IMR-90 (cell line): ENCODE results near the gene CPXM2. TPM values are rescaled to one million over a fixed set of nuclear protein-coding genes. Genes with fewer than 3 reads are reported as not detected.

Experiments
- ATAC-seq: fragments of 200-7000 bp; cut with Tn5 transposase; 2 replicates; pipeline ENCODE4 v1.9.1; 2020; ENCODE audit warnings: low read depth, mild to moderate bottlenecking, moderate library complexity
- BruUV-seq: library from RNA; stranded (reverse); fragments of 400-500 nt; replicated peaks from 2 replicates; lab custom pipeline; 2021; lab: Mats Ljungman, UMichigan
- CTCF ChIA-PET: fragments of 300-600 bp; formaldehyde crosslinking; extraction: SDS; loops from one replicate; lab custom pipeline; 2021; ENCODE audit warnings: antibody characterized with exemption; lab: Yijun Ruan, JAX
- POLR2A ChIA-PET: fragments of 300-600 bp; sonication (Branson Sonifier 250); formaldehyde crosslinking; loops from one replicate; lab custom pipeline; 2022; ENCODE audit warnings: antibody characterized with exemption; ENCODE audit not compliant: unreplicated experiment; lab: Charles Lee
- DNase-seq: peaks from one replicate; pipeline ENCODE4 v3.0.0; 2013
- H2AFZ ChIP-seq: replicated peaks from 2 replicates; pipeline ENCODE3; 2013; ENCODE audit warnings: low read length, mild to moderate bottlenecking; ENCODE audit not compliant: poor library complexity
- H2AK5ac ChIP-seq: 2 replicates; pipeline ENCODE4 v1.6.1; 2013; ENCODE audit warnings: low read depth, low read length, inconsistent platforms
- H2AK9ac ChIP-seq: replicated peaks from 2 replicates; pipeline ENCODE3; 2013; ENCODE audit warnings: mild to moderate bottlenecking, low read depth, low read length, moderate library complexity; ENCODE audit not compliant: poor library complexity
- H2BK120ac ChIP-seq: 2 replicates; pipeline ENCODE4 v1.6.1; 2013; ENCODE audit warnings: low read depth, low read length, inconsistent platforms
- H2BK15ac ChIP-seq: 3 replicates; pipeline ENCODE4 v1.6.1; 2013; ENCODE audit warnings: low read depth, low read length, inconsistent platforms
- H2BK20ac ChIP-seq: 2 replicates; pipeline ENCODE4 v1.6.1; 2013; ENCODE audit warnings: low read depth, mild to moderate bottlenecking, inconsistent platforms, low read length, moderate library complexity
- H2BK5ac ChIP-seq: 2 replicates; pipeline ENCODE4 v1.6.1; 2013; ENCODE audit warnings: mild to moderate bottlenecking, low read depth, low read length, inconsistent platforms; ENCODE audit not compliant: poor library complexity, severe bottlenecking
- H3K14ac ChIP-seq: replicated peaks from 2 replicates; pipeline ENCODE4 v1.6.1; 2013; ENCODE audit warnings: low read depth, low read length, inconsistent platforms
- H3K18ac ChIP-seq: 2 replicates; pipeline ENCODE4 v1.6.1; 2013; ENCODE audit warnings: low read depth, low read length, control low read depth
- H3K23ac ChIP-seq: 2 replicates; pipeline ENCODE4 v1.6.1; 2013; ENCODE audit warnings: low read depth, low read length, inconsistent platforms
- H3K27ac ChIP-seq: 2 replicates; pipeline ENCODE4 v1.5.1; 2013; ENCODE audit warnings: mild to moderate bottlenecking, control low read depth, low read length; ENCODE audit not compliant: insufficient read depth
- H3K27me3 ChIP-seq: 2 replicates; pipeline ENCODE4 v1.6.1; 2013; ENCODE audit warnings: low read length; ENCODE audit not compliant: control insufficient read depth, insufficient read depth
- H3K36me3 ChIP-seq: 2 replicates; pipeline ENCODE4 v1.6.1; 2013; ENCODE audit warnings: low read length, mixed read lengths; ENCODE audit not compliant: control insufficient read depth, insufficient read depth
- H3K4ac ChIP-seq: 2 replicates; pipeline ENCODE4 v1.6.1; 2013; ENCODE audit warnings: low read depth, low read length, inconsistent platforms
- H3K4me1 ChIP-seq: 2 replicates; pipeline ENCODE4 v1.6.1; 2013; ENCODE audit warnings: low read length, mixed read lengths; ENCODE audit not compliant: control insufficient read depth, insufficient read depth
- H3K4me2 ChIP-seq: 2 replicates; pipeline ENCODE4 v1.6.1; 2013; ENCODE audit warnings: low read depth, mild to moderate bottlenecking, control low read depth, low read length, moderate library complexity
- H3K4me3 ChIP-seq: 2 replicates; pipeline ENCODE4 v1.5.1; 2013; ENCODE audit warnings: low read depth, mild to moderate bottlenecking, control low read depth, low read length, moderate library complexity; ENCODE audit not compliant: insufficient read depth
- H3K56ac ChIP-seq: 2 replicates; pipeline ENCODE4 v1.6.1; 2013; ENCODE audit warnings: low read length, inconsistent platforms; ENCODE audit not compliant: insufficient read depth; ENCODE audit errors: extremely low read depth
- H3K79me1 ChIP-seq, 2 experiments: 2 replicates each; pipeline ENCODE4 v1.6.1; 2013; ENCODE audit warnings: low read length in 2 of 2, inconsistent platforms in 1 of 2, low read depth in 1 of 2
- H3K9ac ChIP-seq: 2 replicates; pipeline ENCODE4 v1.6.1; 2013; ENCODE audit warnings: low read depth, low read length, control low read depth
- H3K9me1 ChIP-seq: 2 replicates; pipeline ENCODE4 v1.6.1; 2013; ENCODE audit warnings: low read length, inconsistent platforms; ENCODE audit not compliant: insufficient read depth
- H3K9me3 ChIP-seq: 2 replicates; pipeline ENCODE4 v1.6.1; 2013; ENCODE audit warnings: low read length; ENCODE audit not compliant: control insufficient read depth, insufficient read depth
- H4K20me1 ChIP-seq: 2 replicates; pipeline ENCODE4 v1.6.1; 2013; ENCODE audit warnings: low read length, inconsistent platforms; ENCODE audit not compliant: insufficient read depth
- H4K5ac ChIP-seq: 2 replicates; pipeline ENCODE4 v1.6.1; 2013; ENCODE audit warnings: mild to moderate bottlenecking, low read depth, low read length, control low read depth
- H4K8ac ChIP-seq, 2 experiments: 2 replicates each; pipeline ENCODE4 v1.6.1; 2013; ENCODE audit warnings: low read depth in 2 of 2, low read length in 2 of 2, control low read depth in 1 of 2, inconsistent platforms in 1 of 2
- H4K91ac ChIP-seq: 2 replicates; pipeline ENCODE4 v1.6.1; 2013; ENCODE audit warnings: low read depth, low read length, inconsistent platforms; ENCODE audit not compliant: insufficient read depth
- MAFK ChIP-seq: IDR thresholded peaks from 2 replicates; pipeline ENCODE4 v1.6.1; 2012; ENCODE audit warnings: low read depth, low read length, improper control_type of control experiment
- WGBS, 2 experiments: methylation state at CpG; one replicate each; pipeline versions ENCODE4 v1.1.5 to v1.1.7; 2013; ENCODE audit warnings: missing lambda C conversion rate in 2 of 2; ENCODE audit not compliant: insufficient read length in 1 of 2; ENCODE audit errors: extremely low coverage in 2 of 2; 5-methylcytosine and 5-hydroxymethylcytosine counted together
- dilution Hi-C: fragments of 300-500 bp; cut with HindIII; formaldehyde crosslinking; loops from one replicate; pipeline ENCODE4 v1.14.3; 2018; ENCODE audit warnings: low sequenced_read_pairs; ENCODE audit not compliant: unreplicated experiment
- in situ Hi-C: fragments of 300-500 bp; cut with MboI; formaldehyde crosslinking; loops from 3 replicates; pipeline ENCODE4 v1.14.3; 2019; ENCODE audit warnings: low sequenced_read_pairs, inconsistent platforms, mixed read lengths
- intact Hi-C: fragments of 100-400 bp; cut with micrococcal nuclease; formaldehyde crosslinking; loops from 2 replicates; pipeline ENCODE4 v1.10.0; 2022
- polyA plus RNA-seq, 3 experiments: library from polyadenylated mRNA; depleted of rRNA; stranded (reverse); fragments of >200 nt; gene quantifications; 2 replicates each; pipeline ENCODE4 v1.2.3, GENCODE V29; 2012; ENCODE audit warnings: low replicate concordance in 1 of 3
- total RNA-seq: library from RNA; depleted of rRNA; stranded (reverse); fragments of >200 nt; gene quantifications from 2 replicates; pipeline ENCODE4 v1.2.3, GENCODE V29; 2012
- TF ChIP-seq, protein P1 (sequence below): fragments of 150-350 bp; IDR thresholded peaks from 2 replicates; pipeline ENCODE4 v1.6.1; 2016; ENCODE audit warnings: low read depth, mild to moderate bottlenecking, low read length, moderate library complexity, borderline replicate concordance

Gene CPXM2
- total and polyA plus RNA-seq, 2 of the 4 experiments (the other 2 are of a cell fraction): not detected

DNA sequence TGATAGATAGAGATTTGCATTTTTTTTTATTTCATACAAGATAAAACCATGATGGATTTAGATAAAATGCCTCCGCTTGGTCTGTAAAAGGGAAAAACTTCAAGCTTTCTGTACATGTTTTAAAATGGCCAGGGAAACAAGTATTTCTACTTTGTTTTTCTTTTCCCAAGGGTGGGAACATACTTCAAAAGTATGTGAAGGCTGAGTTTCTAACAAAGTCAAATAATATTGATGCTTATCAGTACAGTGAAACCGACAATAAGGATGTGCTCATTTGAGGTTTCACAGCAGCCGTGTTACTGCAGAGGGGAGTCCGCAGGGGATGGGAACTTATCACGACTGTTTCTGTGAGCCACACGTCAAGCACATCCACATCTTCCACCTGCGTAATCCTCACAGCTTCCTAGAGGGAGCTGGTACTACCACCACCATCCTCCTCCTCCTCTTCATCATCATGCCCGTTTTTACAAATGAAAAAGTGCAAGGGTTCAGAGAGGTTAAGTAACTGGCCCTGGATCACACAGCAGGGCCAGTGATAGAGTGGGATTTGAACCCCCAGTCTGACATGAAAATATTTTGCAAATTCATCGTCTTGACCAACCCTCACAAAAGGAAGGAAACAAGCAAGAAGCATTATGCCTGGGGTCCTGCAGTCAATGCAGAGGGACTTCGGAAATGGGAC is 131.1 kb downstream of the CPXM2 start:
- no peak overlapping the region for H2BK5ac ChIP-seq
- H4K5ac ChIP-seq: no peak overlapping the region
- H4K8ac ChIP-seq: no peak overlapping the region
- H3K18ac ChIP-seq: no peak overlapping the region
- H3K79me1 ChIP-seq: no peaks in the 10 kb centered on the region
- intact Hi-C loops (no loop called here), in situ Hi-C loops (no loop called here), dilution Hi-C loops (no loop called here)
- H3K4me2 ChIP-seq: no peak overlapping the region
- no peaks in the 10 kb centered on the region for H3K27me3 ChIP-seq
- H3K4me3 ChIP-seq: no peak overlapping the region
- no peak overlapping the region for H3K27ac ChIP-seq
- DNase-seq: no peak
- no peak overlapping the region for H2AK9ac ChIP-seq
- H2BK120ac ChIP-seq: no peak overlapping the region
- no peak overlapping the region for H4K91ac ChIP-seq
- no peak overlapping the region for H3K14ac ChIP-seq
- no peak overlapping the region for H2AK5ac ChIP-seq
- H2BK20ac ChIP-seq: no peak overlapping the region
- no peak overlapping the region for H3K56ac ChIP-seq
- H2AFZ ChIP-seq: no peak overlapping the region
- ChIA-PET POLR2A (no interaction called here), CTCF (no interaction called here)
- no TSS peak for BruUV-seq
- no peak overlapping the region for H3K4ac ChIP-seq
- H3K4me1 ChIP-seq: no peaks in the 10 kb centered on the region
- TF ChIP-seq MAFK: no peak
- TF ChIP-seq, protein P1, sequence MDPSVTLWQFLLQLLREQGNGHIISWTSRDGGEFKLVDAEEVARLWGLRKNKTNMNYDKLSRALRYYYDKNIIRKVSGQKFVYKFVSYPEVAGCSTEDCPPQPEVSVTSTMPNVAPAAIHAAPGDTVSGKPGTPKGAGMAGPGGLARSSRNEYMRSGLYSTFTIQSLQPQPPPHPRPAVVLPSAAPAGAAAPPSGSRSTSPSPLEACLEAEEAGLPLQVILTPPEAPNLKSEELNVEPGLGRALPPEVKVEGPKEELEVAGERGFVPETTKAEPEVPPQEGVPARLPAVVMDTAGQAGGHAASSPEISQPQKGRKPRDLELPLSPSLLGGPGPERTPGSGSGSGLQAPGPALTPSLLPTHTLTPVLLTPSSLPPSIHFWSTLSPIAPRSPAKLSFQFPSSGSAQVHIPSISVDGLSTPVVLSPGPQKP: no peak
- no peaks in the 10 kb centered on the region for H4K20me1 ChIP-seq
- H2BK15ac ChIP-seq: no peak overlapping the region
- no peak overlapping the region for H3K23ac ChIP-seq
- H3K36me3 ChIP-seq: no peaks in the 10 kb centered on the region
- no peaks in the 10 kb centered on the region for H3K9me1 ChIP-seq
- ATAC-seq: no peak
- WGBS, 2 experiments: 51% methylated on average over 5 of the region's 10 CpGs; no CpG with 5 or more reads in 1 of the 2 experiments
- H3K9ac ChIP-seq: no peak overlapping the region
- H3K9me3 ChIP-seq: peaks cover 43% of the 10 kb centered on the region
